Activated T-cell treated with anti-CD3 and anti-CD28 coated beads, Interleukin-2, amount 50 U/mL, for 4 hours (primary cell): Measurements from ENCODE around the gene MIEN1. TPM values are rescaled to one million over a fixed set of nuclear protein-coding genes. Genes with fewer than 3 reads are reported as not detected.
A peak's percentile ranks its signal among the peaks of the same experiment; 100 is the strongest.
"Not testable (repeated sequence)": the region's sequence is repeated elsewhere in the genome, so short reads cannot be mapped to it uniquely, and the experiment has no call there.

ENCODE experiments used
- ATAC-seq, 2 donors: fragments of 200-7000 bp; cut with Tn5 transposase; one replicate each; pipeline ENCODE4 v1.10.0; 2021
- DNase-seq: peaks from one replicate; pipeline ENCODE4 v3.0.0-alpha.2; 2020
- H3K27me3 Mint-ChIP-seq: one replicate; pipeline ENCODE4 v1.8.0; 2021; ENCODE audit warnings: low read depth, mixed read lengths
- H3K36me3 Mint-ChIP-seq: one replicate; pipeline ENCODE4 v1.8.0; 2022; ENCODE audit warnings: mixed read lengths; ENCODE audit not compliant: insufficient read depth
- H3K4me1 Mint-ChIP-seq: one replicate; pipeline ENCODE4 v1.8.0; 2021; ENCODE audit warnings: low read depth, mixed read lengths
- H3K4me3 Mint-ChIP-seq: one replicate; pipeline ENCODE4 v1.8.0; 2021; ENCODE audit warnings: mild to moderate bottlenecking, moderate library complexity, mixed read lengths
- H3K9me3 Mint-ChIP-seq: one replicate; pipeline ENCODE4 v1.8.0; 2021; ENCODE audit warnings: mixed read lengths
- total RNA-seq, 3 donors: library from RNA; stranded (reverse); gene quantifications; one replicate each; pipeline ENCODE4 v1.2.1, GENCODE V29; 2021

Gene MIEN1
- total RNA-seq, 3 donors from 2014 or later: 43.2 to 48.6 (median 45.7) TPM

- no peak for ATAC-seq
- H3K4me3 Mint-ChIP-seq: no peak overlapping the region
- no peaks in the 10 kb centered on the region for H3K27me3 Mint-ChIP-seq
- H3K4me1 Mint-ChIP-seq: no peaks in the 10 kb centered on the region
- no peak for DNase-seq
- H3K9me3 Mint-ChIP-seq: no peaks in the 10 kb centered on the region
- H3K36me3 Mint-ChIP-seq: no peaks in the 10 kb centered on the region
Measured at GRCh38 chr17:39719563-39720355, 10.6 kb downstream of the MIEN1 start.

GRCh38 chr17:39717660-39718059 lies 12.7 kb downstream of the MIEN1 start:
- no peak for DNase-seq
- H3K9me3 Mint-ChIP-seq: no peaks in the 10 kb centered on the region
- no peaks in the 10 kb centered on the region for H3K36me3 Mint-ChIP-seq
- no peaks in the 10 kb centered on the region for H3K27me3 Mint-ChIP-seq
- H3K4me3 Mint-ChIP-seq: no peak overlapping the region
- H3K4me1 Mint-ChIP-seq: no peaks in the 10 kb centered on the region
- no peak for ATAC-seq

- H3K9me3 Mint-ChIP-seq: no peaks in the 10 kb centered on the region
- ATAC-seq (no peak), DNase-seq (no peak)
- no peaks in the 10 kb centered on the region for H3K27me3 Mint-ChIP-seq
- H3K4me3 Mint-ChIP-seq: no peak overlapping the region
- no peaks in the 10 kb centered on the region for H3K4me1 Mint-ChIP-seq
- H3K36me3 Mint-ChIP-seq: no peaks in the 10 kb centered on the region
Measured at GRCh38 chr17:39716879-39717536, 13.3 kb downstream of the MIEN1 start.

- Mint-ChIP-seq H3K4me1 (no peaks in the 10 kb centered on the region), H3K27me3 (no peaks in the 10 kb centered on the region), H3K9me3 (no peaks in the 10 kb centered on the region), H3K4me3 (no peak overlapping the region), H3K36me3 (no peaks in the 10 kb centered on the region)
- ATAC-seq (no peak), DNase-seq (no peak)
Measured at GRCh38 chr17:39716073-39716818, 14.1 kb downstream of the MIEN1 start.

GRCh38 chr17:39715375-39716072 lies 14.8 kb downstream of the MIEN1 start:
- Mint-ChIP-seq H3K36me3 (no peaks in the 10 kb centered on the region), H3K4me1 (no peaks in the 10 kb centered on the region), H3K9me3 (no peaks in the 10 kb centered on the region), H3K4me3 (no peak overlapping the region), H3K27me3 (no peaks in the 10 kb centered on the region)
- ATAC-seq: no peak
- no peak for DNase-seq

GRCh38 chr17:39714234-39714633 lies 16.1 kb downstream of the MIEN1 start:
- Mint-ChIP-seq H3K36me3 (no peaks in the 10 kb centered on the region), H3K9me3 (no peaks in the 10 kb centered on the region), H3K4me3 (no peak overlapping the region), H3K27me3 (no peaks in the 10 kb centered on the region), H3K4me1 (peaks cover 5% of the 10 kb centered on the region)
- ATAC-seq (no peak), DNase-seq (no peak)

GRCh38 chr17:39711851-39712250 lies 18.5 kb downstream of the MIEN1 start:
- Mint-ChIP-seq H3K9me3 (no peaks in the 10 kb centered on the region), H3K36me3 (no peaks in the 10 kb centered on the region), H3K4me3 (no peak overlapping the region), H3K4me1 (peaks cover 17% of the 10 kb centered on the region), H3K27me3 (no peaks in the 10 kb centered on the region)
- ATAC-seq (no peak), DNase-seq (no peak)

- not testable (repeated sequence) for ATAC-seq, H3K4me3 Mint-ChIP-seq, H3K9me3 Mint-ChIP-seq, H3K27me3 Mint-ChIP-seq, H3K36me3 Mint-ChIP-seq, DNase-seq
- H3K4me1 Mint-ChIP-seq: peaks cover 23% of the 10 kb centered on the region
Measured at GRCh38 chr17:39711071-39711470, 19.3 kb downstream of the MIEN1 start.

GRCh38 chr17:39709998-39710964 lies 20.1 kb downstream of the MIEN1 start:
- H3K4me3 Mint-ChIP-seq: no peak overlapping the region
- no peak for ATAC-seq

GRCh38 chr17:39709319-39709997 lies 20.9 kb downstream of the MIEN1 start:
- H3K9me3 Mint-ChIP-seq: no peaks in the 10 kb centered on the region
- no peaks in the 10 kb centered on the region for H3K27me3 Mint-ChIP-seq
- peaks cover 23% of the 10 kb centered on the region for H3K4me1 Mint-ChIP-seq
- peak overlapping the region; percentile 41 for H3K4me3 Mint-ChIP-seq
- no peaks in the 10 kb centered on the region for H3K36me3 Mint-ChIP-seq
- no peak for DNase-seq
- no peak for ATAC-seq

More at GRCh38 chr17:39709998-39710964, 20.1 kb downstream of the MIEN1 start:
- H3K27me3 Mint-ChIP-seq: no peaks in the 10 kb centered on the region
- no peaks in the 10 kb centered on the region for H3K9me3 Mint-ChIP-seq
- H3K36me3 Mint-ChIP-seq: no peaks in the 10 kb centered on the region
- no peak for DNase-seq
- H3K4me1 Mint-ChIP-seq: peaks cover 23% of the 10 kb centered on the region

- peak in 1 of 2 donors; percentile 48 for ATAC-seq
- no peak for DNase-seq
- no peak overlapping the region for H3K4me3 Mint-ChIP-seq
- peaks cover 23% of the 10 kb centered on the region for H3K4me1 Mint-ChIP-seq
- H3K27me3 Mint-ChIP-seq: peaks cover under 1% of the 10 kb centered on the region
- no peaks in the 10 kb centered on the region for H3K36me3 Mint-ChIP-seq
- no peaks in the 10 kb centered on the region for H3K9me3 Mint-ChIP-seq
Measured at GRCh38 chr17:39706921-39707337, 23.4 kb downstream of the MIEN1 start.

GRCh38 chr17:39706383-39706782 lies 23.9 kb downstream of the MIEN1 start:
- ATAC-seq (no peak), DNase-seq (no peak)
- Mint-ChIP-seq H3K4me1 (peaks cover 23% of the 10 kb centered on the region), H3K4me3 (no peak overlapping the region), H3K9me3 (no peaks in the 10 kb centered on the region), H3K36me3 (no peaks in the 10 kb centered on the region), H3K27me3 (peaks cover 6% of the 10 kb centered on the region)
